22Rv1 (cell line): Measurements from ENCODE around the gene PROSER2.

Experiments
- CTCF ChIP-seq: fragments of 450-650 bp; IDR thresholded peaks from 2 replicates; pipeline ENCODE4 v1.5.1; 2017; ENCODE audit warnings: mild to moderate bottlenecking
- ZFX ChIP-seq: fragments of 450-650 bp; IDR thresholded peaks from 2 replicates; pipeline ENCODE4 v1.6.1; 2017; ENCODE audit warnings: antibody characterized with exemption, borderline replicate concordance

- TF ChIP-seq ZFX, result no peak
- no peak for TF ChIP-seq CTCF
Observed at GRCh38 chr10:11813855-11814567, 9.1 kb upstream of the PROSER2 start.
